Measurements from ENCODE around the gene LMAN2L. TPM values are rescaled to one million over a fixed set of nuclear protein-coding genes. Genes with fewer than 3 reads are reported as not detected.

The LMAN2L gene
- polyA plus RNA-seq, 3 donors: 7.9 to 22.4 (median 16.6) TPM

- Histone ChIP-seq H3K79me2 (ENCODE audit: insufficient read depth, low read length) (no peaks in the 10 kb centered on the region), H3K4me2 (replicated peaks; ENCODE audit: extremely low read depth, low read length, poor library complexity, severe bottlenecking) (no peak overlapping the region), H3K9me3 (replicated peaks in 1 of 2; ENCODE audit: control insufficient read depth in 1 of 2, insufficient read depth in 1 of 2, low read length in 2 of 2) (no peaks in the 10 kb centered on the region), H4K20me1 (ENCODE audit: insufficient read depth, low read length) (no peaks in the 10 kb centered on the region), H3K36me3 (replicated peaks in 1 of 2; ENCODE audit: control insufficient read depth in 1 of 2, insufficient read depth in 2 of 2, low read length in 2 of 2) (peaks cover under 1 to 4% of the 10 kb centered on the region in 2 donors), H3K4me3 (replicated peaks in 1 of 3; ENCODE audit: low read depth in 2 of 3, low read length in 3 of 3) (no peak overlapping the region), H3K27me3 (ENCODE audit: control insufficient read depth in 2 of 2, insufficient read depth in 2 of 2, low read length in 2 of 2) (no peaks in the 10 kb centered on the region), H3K4me1 (ENCODE audit: control insufficient read depth in 1 of 2, insufficient read depth in 2 of 2, low read length in 2 of 2) (no peaks in the 10 kb centered on the region), H3K27ac (ENCODE audit: low read depth in 1 of 2, low read length in 2 of 2) (no peak overlapping the region), H2AFZ (ENCODE audit: insufficient read depth, low read depth, low read length, poor library complexity, severe bottlenecking) (no peak overlapping the region), H3K9ac (ENCODE audit: insufficient read depth, low read length, poor library complexity, severe bottlenecking) (no peak overlapping the region)
- no peak overlapping the region for H3K4me3 Mint-ChIP-seq
- TF ChIP-seq CTCF (IDR thresholded peaks at IDR 0.05): no peak
- H3K9me3 Mint-ChIP-seq: no peaks in the 10 kb centered on the region
- DNase-seq: no peak
- peaks cover 3 to 13% of the 10 kb centered on the region in 2 donors for H3K36me3 Mint-ChIP-seq
- 93% methylated on average over 4 of the region's 6 CpGs for WGBS (ENCODE audit: insufficient coverage)
- intact Hi-C loops (cut with micrococcal nuclease): no loop called here
- H3K27ac Mint-ChIP-seq: no peak overlapping the region
- H3K27me3 Mint-ChIP-seq (ENCODE audit: low read depth in 3 of 3): peaks cover 0 to 2% (median 1%) of the 10 kb centered on the region in 3 donors
- H3K4me1 Mint-ChIP-seq: no peaks in the 10 kb centered on the region
Measured at GRCh38 chr2:96699021-96699420, 40.8 kb downstream of the LMAN2L start.

GRCh38 chr2:96698221-96698861 is 41.5 kb downstream of the LMAN2L start:
- no peak for TF ChIP-seq CTCF (IDR thresholded peaks at IDR 0.05)
- Histone ChIP-seq H3K27me3 (ENCODE audit: control insufficient read depth in 2 of 2, insufficient read depth in 2 of 2, low read length in 2 of 2) (no peaks in the 10 kb centered on the region), H3K4me3 (replicated peaks in 1 of 3; ENCODE audit: low read depth in 2 of 3, low read length in 3 of 3) (no peak overlapping the region), H4K20me1 (ENCODE audit: insufficient read depth, low read length) (no peaks in the 10 kb centered on the region), H3K36me3 (replicated peaks in 1 of 2; ENCODE audit: control insufficient read depth in 1 of 2, insufficient read depth in 2 of 2, low read length in 2 of 2) (peaks cover 0 to 3% of the 10 kb centered on the region in 2 donors), H3K79me2 (ENCODE audit: insufficient read depth, low read length) (no peaks in the 10 kb centered on the region), H2AFZ (ENCODE audit: insufficient read depth, low read depth, low read length, poor library complexity, severe bottlenecking) (no peak overlapping the region), H3K9ac (ENCODE audit: insufficient read depth, low read length, poor library complexity, severe bottlenecking) (no peak overlapping the region), H3K9me3 (replicated peaks in 1 of 2; ENCODE audit: control insufficient read depth in 1 of 2, insufficient read depth in 1 of 2, low read length in 2 of 2) (no peaks in the 10 kb centered on the region), H3K27ac (ENCODE audit: low read depth in 1 of 2, low read length in 2 of 2) (no peak overlapping the region), H3K4me2 (replicated peaks; ENCODE audit: extremely low read depth, low read length, poor library complexity, severe bottlenecking) (no peak overlapping the region), H3K4me1 (ENCODE audit: control insufficient read depth in 1 of 2, insufficient read depth in 2 of 2, low read length in 2 of 2) (no peaks in the 10 kb centered on the region)
- intact Hi-C loops (cut with micrococcal nuclease): no loop called here
- Mint-ChIP-seq H3K4me1 (no peaks in the 10 kb centered on the region), H3K27me3 (ENCODE audit: low read depth in 3 of 3) (peaks cover 0 to 2% (median 1%) of the 10 kb centered on the region in 3 donors), H3K9me3 (no peaks in the 10 kb centered on the region), H3K4me3 (no peak overlapping the region), H3K36me3 (peaks cover 0 to 11% of the 10 kb centered on the region in 2 donors), H3K27ac (no peak overlapping the region)
- WGBS (ENCODE audit: insufficient coverage): 98% methylated on average over 7 of the region's 14 CpGs
- no peak for DNase-seq

All from CD14-positive monocyte (primary cell).